GM04503 (cell line): Measurements from ENCODE around the gene SEC24C.

Experiments
- DNase-seq: peaks from one replicate; pipeline ENCODE4 v3.0.0-alpha.2; 2012; ENCODE audit warnings: low read depth

The SEC24C gene

DNA sequence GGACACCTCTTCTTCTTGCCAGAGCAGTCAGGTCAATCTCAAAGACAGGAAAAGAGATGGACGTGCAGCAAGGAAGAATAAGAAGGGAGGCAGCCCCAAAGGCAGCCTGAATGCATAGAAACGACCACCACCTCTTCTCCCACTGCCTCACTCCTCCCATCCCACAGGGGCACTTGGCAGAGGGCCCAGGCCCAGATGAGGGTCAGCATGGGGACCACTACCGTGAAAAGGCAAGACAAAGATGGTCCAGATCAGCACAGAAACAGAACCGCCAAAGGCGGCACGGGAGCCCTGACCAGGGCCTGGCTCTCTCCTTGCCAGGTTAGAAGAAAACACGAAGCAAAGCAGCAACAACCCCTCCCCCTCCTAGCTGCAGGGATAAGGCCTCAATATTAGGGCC is 69.2 kb downstream of the SEC24C start:
- no peak for DNase-seq

DNA sequence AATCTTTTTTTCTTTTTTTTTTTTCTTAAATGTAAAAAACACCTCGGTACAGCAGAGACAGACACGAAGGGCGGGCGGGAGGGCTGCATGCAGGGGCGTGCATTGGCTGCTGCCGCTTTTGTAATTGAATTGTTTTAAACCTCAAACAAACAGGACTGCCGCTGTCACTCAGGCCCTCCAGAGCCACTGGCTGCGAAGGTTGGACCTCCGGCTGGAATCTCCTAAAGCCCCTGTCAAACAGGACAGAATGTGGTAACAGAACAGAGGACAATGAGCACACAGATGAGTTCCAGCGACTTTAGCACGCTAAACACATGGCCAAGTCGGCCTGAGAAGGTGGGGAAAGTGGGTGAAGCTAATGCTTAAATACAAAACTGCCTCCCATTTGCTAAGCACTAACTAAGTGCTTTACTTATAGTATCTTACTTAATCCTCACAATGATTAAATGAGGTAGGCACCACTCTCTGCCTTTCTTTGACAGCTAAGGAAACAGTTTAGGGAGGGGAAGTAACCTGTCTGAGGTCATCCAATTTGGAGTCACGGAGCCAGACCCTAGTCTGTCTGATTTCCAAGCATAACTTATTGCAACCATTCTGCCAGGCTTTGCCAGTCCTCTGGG is 70.2 kb downstream of the SEC24C start:
- DNase-seq, result no peak

DNA sequence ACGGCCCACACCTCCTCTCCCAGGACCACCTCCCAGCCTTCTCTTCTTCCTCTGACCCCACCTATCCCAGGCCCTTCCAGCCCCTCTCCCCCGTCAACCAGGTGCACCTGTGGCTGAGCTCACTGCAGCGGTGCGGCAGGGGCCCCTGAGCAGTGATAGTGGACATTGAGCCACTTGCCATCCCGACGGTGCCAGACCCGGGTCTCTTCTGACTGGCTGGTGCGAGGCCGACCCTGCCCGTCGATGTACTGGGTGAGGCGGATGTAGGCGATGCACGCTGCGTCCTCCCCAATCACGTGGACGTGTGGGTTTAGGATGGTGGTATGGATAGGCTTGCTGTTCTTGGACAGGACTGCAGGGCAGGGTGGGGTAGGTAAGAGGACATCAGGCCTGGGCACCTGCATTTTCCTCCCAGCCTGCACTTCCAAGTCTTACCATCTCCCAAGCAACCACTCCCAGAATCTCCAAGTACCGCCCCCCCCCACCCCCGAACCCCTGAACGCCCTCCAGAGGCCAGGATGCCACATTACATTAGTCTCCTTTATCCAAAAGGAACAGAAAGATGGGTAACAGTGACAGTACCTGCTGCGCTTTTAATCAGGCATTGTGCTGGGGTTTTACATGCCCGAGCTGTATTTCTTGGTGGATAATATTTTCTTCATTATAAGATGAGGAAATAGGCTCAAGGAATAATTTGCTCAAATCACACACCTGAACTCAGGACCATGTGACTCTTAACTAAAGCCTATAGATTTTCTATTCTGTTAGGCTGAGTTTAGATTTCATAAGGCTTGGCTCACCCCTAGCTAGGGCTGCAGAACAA is 70.9 kb downstream of the SEC24C start:
- no peak for DNase-seq

DNA sequence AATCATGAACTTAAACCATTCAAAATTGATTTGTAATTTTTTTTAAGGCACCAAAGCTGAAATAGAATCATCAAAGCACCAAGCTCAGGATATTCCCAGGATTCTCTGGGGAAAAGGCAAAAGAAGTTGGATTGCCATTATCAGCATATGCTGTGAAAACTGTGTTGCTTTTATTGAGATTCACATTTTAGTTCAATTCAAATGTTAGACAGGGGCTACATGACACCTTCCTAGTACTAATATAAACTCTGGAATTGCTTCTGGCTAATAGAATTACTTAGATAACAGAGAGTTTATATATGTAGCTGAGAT is 71.5 kb downstream of the SEC24C start:
- DNase-seq, result no peak

DNA sequence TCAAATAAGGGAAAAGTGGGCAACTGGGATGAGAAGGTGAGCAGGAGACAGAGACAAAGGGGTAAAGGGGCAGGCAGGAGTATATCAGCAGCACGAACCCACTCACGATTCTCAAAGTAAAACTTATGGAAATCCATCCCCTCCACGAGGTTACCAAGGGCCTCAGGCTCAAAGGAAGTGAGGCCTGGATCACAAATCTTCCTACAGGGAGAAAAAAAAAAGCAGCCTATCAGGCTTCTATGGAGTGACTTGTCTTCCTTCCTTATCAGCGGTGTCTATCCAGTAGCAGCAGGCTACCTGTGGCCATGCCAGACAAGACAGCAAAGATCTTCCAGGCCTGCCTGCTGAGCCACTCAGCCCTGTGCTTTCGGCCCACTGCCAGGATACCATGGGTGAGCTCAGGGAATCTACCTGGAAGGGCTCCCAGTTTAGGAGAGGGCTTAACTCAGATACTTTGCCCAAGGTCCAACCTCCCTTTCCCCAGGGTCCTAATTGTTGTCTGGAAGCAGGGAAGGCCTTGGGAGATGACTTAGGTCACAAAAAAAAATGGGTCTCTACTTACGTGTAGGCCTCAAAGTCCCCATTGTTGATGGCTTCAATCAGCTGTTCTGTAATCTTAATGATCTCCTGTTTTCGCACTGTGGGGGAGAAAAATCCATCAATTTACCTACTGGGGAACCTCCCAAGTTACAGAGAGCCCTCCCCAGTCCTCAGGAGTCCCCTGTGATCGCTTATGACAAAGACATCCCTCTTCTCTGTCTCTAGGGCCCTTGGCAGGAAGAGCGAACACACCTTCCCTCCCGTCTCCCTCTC is 73.0 kb downstream of the SEC24C start:
- DNase-seq, result no peak

DNA sequence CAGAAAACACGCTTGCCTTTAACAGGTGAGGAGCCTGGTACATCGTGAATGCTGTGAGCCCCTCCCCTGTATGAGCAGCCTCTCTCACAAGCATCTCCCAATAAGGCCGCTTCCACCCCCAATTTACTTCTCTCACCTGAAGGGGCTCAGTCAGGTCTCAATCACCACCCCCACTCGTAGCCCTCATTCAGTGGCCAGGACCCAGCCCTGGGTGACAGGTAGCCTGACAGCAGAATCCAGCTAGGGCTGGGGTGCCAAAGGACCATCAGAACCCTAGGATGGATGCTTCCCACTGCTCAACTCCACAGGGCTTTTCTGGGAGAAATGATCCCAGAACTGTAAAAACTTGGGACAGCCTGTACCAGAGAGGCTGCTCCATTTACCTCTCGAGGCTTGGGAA is 73.7 kb downstream of the SEC24C start:
- no peak for DNase-seq

DNA sequence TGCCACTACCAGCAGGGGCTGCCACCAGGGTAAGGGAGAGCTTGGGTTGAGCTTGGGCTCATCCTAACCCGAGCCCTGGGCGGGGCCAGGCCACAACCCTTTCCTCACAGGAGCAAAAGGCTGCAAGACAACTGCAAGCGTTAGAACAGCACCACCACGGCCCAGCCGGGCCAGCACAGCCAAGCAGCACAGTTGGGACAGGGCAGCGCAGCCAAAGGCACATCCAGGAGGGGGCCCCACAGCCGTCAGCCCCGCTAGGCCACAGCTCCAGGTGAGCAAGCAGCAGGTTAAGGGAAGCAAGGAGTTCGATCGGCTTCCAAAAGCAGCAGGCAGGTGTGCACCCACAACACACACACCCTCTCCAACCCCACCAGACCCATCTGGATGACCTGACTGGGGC is 74.2 kb downstream of the SEC24C start:
- DNase-seq, result no peak

DNA sequence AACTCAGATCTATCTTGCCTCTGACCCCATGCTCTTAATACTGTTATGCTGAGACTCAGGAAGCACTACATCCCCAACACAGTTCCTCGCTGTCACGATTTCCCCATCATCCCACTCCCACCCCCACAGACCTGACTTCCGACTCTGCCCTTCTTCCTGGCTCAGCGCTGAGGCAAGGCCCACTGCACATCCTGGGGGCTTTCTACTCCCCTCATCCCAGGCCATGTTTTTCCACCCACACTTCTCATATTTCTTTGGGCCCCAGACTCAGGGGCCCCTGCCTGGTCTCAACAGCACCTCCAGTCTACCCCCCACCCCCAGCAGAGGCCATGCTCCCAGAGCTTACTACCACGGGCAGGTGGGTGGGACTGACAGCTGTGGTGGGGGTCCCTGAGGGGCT is 74.9 kb downstream of the SEC24C start:
- no peak for DNase-seq

DNA sequence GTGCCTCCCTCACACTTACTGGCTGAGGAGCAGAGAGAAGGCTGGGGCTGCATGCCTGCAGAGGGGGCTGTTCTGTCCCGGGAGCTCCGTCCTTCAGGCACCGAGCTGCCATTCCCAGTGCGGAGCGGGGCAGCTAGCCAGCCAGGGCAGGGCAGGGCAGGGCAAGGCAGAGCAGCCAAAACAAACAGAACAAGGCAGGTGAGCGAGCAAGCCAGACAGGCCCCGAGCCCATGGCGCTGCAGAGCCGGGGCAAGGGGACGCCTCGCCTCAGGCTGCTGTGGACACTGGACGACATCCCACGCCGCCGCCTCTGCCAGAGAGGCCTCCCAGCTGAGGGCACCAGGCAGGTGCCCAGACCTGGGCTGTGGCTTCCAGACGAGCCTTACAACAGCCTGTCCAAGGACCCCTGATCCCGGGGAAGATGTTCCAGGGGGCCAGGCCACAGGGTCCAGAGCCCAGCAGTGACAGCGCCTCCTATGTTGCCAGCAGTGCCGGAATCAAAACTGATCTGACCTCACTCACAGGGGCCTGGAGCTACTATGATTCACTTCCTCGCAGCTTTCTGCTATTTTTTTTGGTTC is 75.4 kb downstream of the SEC24C start:
- DNase-seq, result no peak
